Esophagus (tissue), 2 donors: Measurements from ENCODE around the gene BFSP2. TPM values are rescaled to one million over a fixed set of nuclear protein-coding genes. Genes with fewer than 3 reads are reported as not detected.

Experiments
- H3K27ac ChIP-seq, 2 donors: one replicate each; pipeline ENCODE4 v1.5.1; 2013; ENCODE audit warnings: low read depth in 2 of 2, mild to moderate bottlenecking in 2 of 2, inconsistent platforms in 1 of 2, low read length in 1 of 2, moderate library complexity in 1 of 2
- H3K27me3 ChIP-seq, 2 donors: one replicate each; pipeline ENCODE4 v1.6.1; 2013; ENCODE audit warnings: low read length in 2 of 2, control low read depth in 1 of 2, mild to moderate bottlenecking in 1 of 2; ENCODE audit not compliant: insufficient read depth in 2 of 2, control insufficient read depth in 1 of 2
- H3K36me3 ChIP-seq, 2 donors: one replicate each; pipeline ENCODE4 v1.6.1; 2013; ENCODE audit warnings: low read length in 1 of 2; ENCODE audit not compliant: control insufficient read depth in 2 of 2, insufficient read depth in 2 of 2
- H3K4me1 ChIP-seq, 2 donors: one replicate each; pipeline ENCODE4 v1.6.1; 2013; ENCODE audit warnings: low read length in 1 of 2; ENCODE audit not compliant: control insufficient read depth in 2 of 2, insufficient read depth in 2 of 2
- H3K4me3 ChIP-seq, 2 donors: one replicate each; pipeline ENCODE4 v1.5.1; 2013; ENCODE audit warnings: low read length in 2 of 2, mild to moderate bottlenecking in 2 of 2, low read depth in 1 of 2, moderate library complexity in 1 of 2
- H3K9me3 ChIP-seq, 2 donors: one replicate each; pipeline ENCODE4 v1.6.1; 2013; ENCODE audit warnings: mild to moderate bottlenecking in 2 of 2, low read depth in 1 of 2, low read length in 1 of 2, moderate library complexity in 1 of 2; ENCODE audit not compliant: control insufficient read depth in 2 of 2, insufficient read depth in 1 of 2
- WGBS, 2 donors: extraction: QIAGEN DNeasy Blood & Tissue Kit; methylation state at CpG; one replicate each; pipeline ENCODE4 v1.1.7; 2013; 5-methylcytosine and 5-hydroxymethylcytosine counted together
- polyA plus RNA-seq, 2 donors: library from polyadenylated mRNA; stranded (reverse); fragments of 200-250 nt; gene quantifications; one replicate each; pipeline ENCODE4 v1.2.3, GENCODE V29; 2013
- donor health status: healthy with polysubstance abuse.
- donor health status: Bipolar disorder and iron deficiency.

BFSP2 gene
- polyA plus RNA-seq, 2 donors: not detected

DNA sequence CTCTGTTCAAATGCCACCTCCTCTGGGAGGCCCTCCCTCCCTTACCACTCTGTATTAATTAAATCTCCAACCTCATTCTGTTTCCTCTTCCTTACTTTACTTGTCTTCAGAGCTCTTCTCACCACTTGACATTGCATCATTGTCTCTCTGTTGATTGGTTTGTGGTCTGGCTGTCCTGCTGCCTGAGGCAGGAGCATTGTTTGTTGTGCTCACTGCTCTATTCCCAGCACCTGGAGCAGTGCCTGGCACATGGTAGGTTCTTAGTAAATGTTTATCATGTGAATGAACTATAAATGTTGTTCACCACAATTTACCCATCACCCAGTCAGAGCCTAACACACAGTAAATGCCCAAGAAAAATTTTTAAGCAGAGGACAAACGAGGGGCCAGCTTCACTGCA, 6.7 kb upstream of the BFSP2 start:
- Histone ChIP-seq H3K4me3 (no peak overlapping the region), H3K27me3 (no peaks in the 10 kb centered on the region), H3K4me1 (peaks cover 0 to 2% of the 10 kb centered on the region in 2 donors), H3K27ac (no peak overlapping the region), H3K36me3 (no peaks in the 10 kb centered on the region), H3K9me3 (no peaks in the 10 kb centered on the region)
- WGBS, 2 donors: 76 to 82% methylated on average over 1 of the region's 1 CpG

DNA sequence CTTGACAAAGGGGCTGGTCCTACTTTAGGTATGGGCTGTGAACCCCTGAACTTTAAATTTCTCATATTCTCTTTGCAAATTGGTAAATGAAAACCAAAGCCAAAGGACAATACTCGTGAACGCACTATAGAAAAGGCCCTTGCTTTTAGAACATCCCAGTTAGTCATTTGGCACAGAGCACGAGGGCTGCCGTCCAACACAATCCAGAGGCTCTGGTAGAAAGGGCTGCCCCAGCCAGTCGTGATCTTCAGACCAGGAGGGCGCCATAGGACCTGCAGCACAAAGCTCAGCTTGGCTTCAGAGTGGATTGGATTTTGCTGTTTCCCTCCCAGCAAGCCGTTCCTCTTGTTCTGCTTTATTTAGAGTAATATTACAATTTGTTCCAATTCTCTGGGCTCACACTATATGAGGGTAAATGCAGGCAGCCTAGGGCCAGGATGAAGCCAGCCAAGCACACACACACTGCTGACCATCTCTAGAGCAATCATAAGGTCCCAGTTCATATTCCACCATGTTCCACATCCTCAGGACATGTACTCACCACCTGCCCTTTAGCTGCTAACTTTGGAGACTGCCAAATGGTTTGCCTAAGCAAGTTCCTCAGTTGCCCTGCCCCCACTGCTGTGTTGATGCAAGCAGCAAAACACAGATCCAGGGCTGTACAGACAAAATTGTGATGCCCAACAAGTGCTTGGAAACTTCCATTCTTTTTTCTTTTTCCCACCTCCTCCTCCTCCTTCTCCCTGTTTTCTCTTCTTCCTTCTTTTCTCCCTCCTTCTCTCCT, 6.0 kb upstream of the BFSP2 start:
- H3K36me3 ChIP-seq: no peaks in the 10 kb centered on the region
- no peaks in the 10 kb centered on the region for H3K9me3 ChIP-seq
- H3K4me1 ChIP-seq: peaks cover 0 to 2% of the 10 kb centered on the region in 2 donors
- no peaks in the 10 kb centered on the region for H3K27me3 ChIP-seq
- no peak overlapping the region for H3K4me3 ChIP-seq
- no peak overlapping the region for H3K27ac ChIP-seq
- WGBS, 2 donors: 49 to 62% methylated on average over 7 of the region's 7 CpGs

DNA sequence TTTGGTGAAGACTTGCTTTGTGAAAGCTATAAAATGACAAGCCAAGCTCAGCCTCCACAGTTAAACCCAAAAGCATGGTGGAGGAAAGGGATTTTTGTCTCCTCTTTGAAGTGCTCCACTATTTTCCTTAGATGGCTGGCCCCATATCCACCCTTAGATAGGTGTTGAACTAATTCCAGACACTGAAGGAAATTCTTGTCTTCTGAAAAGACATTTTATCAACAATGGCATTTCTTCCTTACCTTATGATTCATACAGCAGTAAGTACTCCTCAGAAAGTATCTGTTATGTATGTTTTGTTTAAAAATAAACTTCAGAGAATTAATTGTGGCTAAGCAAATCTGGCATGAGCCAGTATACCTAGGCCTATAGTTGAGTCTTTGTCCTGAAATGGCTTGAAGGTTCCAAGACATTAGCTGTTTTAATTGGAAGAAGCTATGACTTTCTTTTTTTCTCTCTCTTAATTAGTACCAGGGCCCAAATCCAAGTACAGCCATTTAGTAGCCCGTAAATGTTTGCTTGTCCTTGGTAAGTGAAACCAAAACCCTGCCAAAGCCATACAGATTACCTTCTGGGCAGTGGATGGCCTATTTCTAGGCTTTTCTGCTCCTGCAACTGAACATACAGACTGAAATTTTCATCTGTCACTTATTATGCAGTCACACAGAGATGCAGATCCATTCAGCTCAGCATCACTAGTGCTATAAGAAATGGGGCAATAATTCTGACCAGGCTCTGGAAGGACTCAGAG, 5.1 kb upstream of the BFSP2 start:
- WGBS, 2 donors: 59 to 78% methylated on average over 1 of the region's 1 CpG

DNA sequence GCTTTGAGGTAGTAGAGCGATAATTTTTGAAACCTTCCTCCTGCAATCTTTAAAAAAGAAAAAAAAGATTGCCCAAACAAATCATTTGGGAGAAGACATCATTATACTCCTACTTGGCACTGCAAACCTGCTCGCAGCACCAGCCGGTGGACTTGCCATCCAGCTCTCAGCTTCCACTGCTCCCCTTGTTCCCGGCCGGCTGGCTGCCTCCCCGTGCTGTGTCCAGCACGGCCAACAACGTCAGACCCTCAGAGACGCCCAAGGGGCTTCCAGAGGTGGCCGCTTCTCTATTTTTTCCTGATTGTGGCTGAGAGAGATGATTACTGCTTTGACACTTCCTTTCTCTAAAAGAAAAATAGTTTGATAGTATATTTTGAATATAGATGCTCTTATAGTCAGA, 3.0 kb upstream of the BFSP2 start:
- Histone ChIP-seq H3K27ac (no peak overlapping the region), H3K9me3 (no peaks in the 10 kb centered on the region), H3K36me3 (no peaks in the 10 kb centered on the region), H3K4me1 (peaks cover 0 to 2% of the 10 kb centered on the region in 2 donors), H3K27me3 (no peaks in the 10 kb centered on the region), H3K4me3 (no peak overlapping the region)
- WGBS, 2 donors: 82 to 89% methylated on average over 10 of the region's 10 CpGs

More for the DNA sequence above, 5.1 kb upstream of the BFSP2 start:
- Histone ChIP-seq H3K36me3 (no peaks in the 10 kb centered on the region), H3K9me3 (no peaks in the 10 kb centered on the region), H3K4me3 (no peak overlapping the region), H3K27me3 (no peaks in the 10 kb centered on the region), H3K4me1 (peaks cover 0 to 2% of the 10 kb centered on the region in 2 donors), H3K27ac (no peak overlapping the region)

DNA sequence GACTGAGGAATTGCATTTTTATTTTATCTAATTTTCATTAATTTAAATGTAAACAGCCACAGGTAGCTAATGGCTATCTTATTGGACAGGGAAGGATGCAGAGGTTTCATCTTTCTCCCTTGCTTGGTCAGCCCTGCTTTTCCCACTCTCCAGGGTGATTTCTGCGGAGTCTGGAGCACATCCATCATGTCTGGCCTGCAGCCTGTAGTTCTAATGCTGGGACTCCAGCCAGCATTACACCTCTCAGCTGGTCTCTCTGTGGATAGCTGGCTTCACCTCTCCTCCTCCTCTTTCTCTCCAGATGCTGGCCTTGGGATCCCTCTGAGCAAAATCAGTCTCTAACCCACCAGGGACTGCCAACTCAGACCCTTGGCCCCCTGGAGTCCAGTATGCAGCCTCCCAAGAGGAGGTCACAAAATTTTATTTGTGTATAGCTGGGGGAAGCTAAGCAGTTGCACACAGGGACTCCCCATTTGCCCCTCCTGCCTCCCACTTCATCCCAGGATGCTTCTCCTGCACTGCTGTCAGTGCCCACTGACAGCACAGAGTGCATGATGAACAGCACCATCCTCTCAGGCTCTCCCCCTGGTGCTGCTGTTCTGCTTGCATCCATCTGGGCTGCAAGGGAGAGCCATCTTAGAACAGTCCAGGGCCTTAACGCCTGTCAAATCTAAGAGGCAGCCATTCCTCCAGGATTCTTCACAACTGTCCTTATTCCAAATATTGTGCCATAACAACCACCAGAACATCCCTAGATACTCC, 1.7 kb downstream of the BFSP2 start:
- Histone ChIP-seq H3K4me3 (no peak overlapping the region), H3K4me1 (no peaks in the 10 kb centered on the region), H3K27me3 (no peaks in the 10 kb centered on the region), H3K9me3 (no peaks in the 10 kb centered on the region), H3K36me3 (no peaks in the 10 kb centered on the region), H3K27ac (no peak overlapping the region)
- 51 to 52% methylated on average over 2 of the region's 2 CpGs for WGBS, 2 donors

DNA sequence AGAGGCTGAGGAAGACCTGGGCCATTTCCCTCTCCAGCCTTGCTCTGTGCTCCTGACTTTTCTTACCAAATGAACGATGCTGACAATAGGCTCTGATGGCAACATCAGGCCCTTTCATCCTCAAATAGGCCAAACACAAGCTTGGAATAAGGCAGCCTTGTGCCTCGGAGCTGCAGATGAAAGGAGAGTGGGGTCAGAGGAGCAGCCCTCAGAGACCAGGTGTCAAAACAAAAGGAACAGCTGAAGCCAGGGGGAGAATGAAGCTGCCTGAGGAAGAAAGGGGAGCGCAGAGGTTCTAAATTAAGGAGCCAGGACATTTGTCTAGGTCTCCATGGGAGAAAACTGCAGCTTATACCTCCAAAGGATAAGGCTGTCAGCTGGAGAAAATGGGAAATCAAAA, 5.1 kb downstream of the BFSP2 start:
- H3K4me1 ChIP-seq: no peaks in the 10 kb centered on the region
- no peaks in the 10 kb centered on the region for H3K27me3 ChIP-seq
- H3K36me3 ChIP-seq: no peaks in the 10 kb centered on the region
- WGBS, 2 donors: 81 to 82% methylated on average over 3 of the region's 3 CpGs
- no peak overlapping the region for H3K4me3 ChIP-seq
- no peak overlapping the region for H3K27ac ChIP-seq
- H3K9me3 ChIP-seq: no peaks in the 10 kb centered on the region

DNA sequence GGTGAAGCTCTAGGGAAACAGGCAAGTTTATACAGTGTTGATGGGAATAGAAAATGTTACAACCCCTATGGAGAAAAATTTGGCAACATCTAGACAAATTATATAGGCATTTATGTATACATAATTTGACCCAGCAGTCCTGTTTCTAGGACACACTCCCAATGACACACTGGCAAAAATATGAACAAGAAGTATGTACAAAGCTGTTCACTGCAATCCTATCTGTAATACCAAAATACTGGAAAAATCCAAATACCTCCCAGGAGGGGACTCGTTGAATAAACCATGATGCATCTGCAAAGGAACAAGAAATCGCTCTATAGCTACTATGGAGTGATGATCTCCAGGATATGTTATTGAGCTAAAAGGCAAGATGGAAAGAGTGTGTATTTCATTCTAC, 8.5 kb downstream of the BFSP2 start:
- Histone ChIP-seq H3K4me1 (no peaks in the 10 kb centered on the region), H3K27me3 (no peaks in the 10 kb centered on the region), H3K36me3 (no peaks in the 10 kb centered on the region), H3K27ac (no peak overlapping the region), H3K4me3 (no peak overlapping the region), H3K9me3 (no peaks in the 10 kb centered on the region)
- 89 to 93% methylated on average over 2 of the region's 2 CpGs for WGBS, 2 donors

DNA sequence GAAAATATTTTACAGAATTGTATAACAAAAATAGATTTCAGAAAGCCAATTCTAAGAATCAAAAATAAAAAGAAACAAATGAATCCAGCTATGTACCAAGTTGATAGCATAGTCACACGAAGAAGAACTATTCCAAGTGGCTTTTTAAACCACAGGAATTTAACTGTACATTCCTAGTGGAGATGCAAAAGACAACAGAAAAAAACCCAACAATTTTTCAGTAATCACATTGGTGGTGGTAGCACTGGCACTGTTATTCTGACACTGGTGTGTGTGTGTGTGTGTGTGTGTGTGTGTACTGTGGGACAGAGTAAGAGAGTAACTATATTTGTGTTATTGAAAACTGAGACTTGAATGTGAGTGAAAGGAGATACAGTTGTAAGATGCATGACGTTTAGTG, 9.1 kb downstream of the BFSP2 start:
- 58 to 59% methylated on average over 2 of the region's 2 CpGs for WGBS, 2 donors
- Histone ChIP-seq H3K27ac (no peak overlapping the region), H3K27me3 (no peaks in the 10 kb centered on the region), H3K9me3 (no peaks in the 10 kb centered on the region), H3K4me3 (no peak overlapping the region), H3K4me1 (no peaks in the 10 kb centered on the region), H3K36me3 (no peaks in the 10 kb centered on the region)

DNA sequence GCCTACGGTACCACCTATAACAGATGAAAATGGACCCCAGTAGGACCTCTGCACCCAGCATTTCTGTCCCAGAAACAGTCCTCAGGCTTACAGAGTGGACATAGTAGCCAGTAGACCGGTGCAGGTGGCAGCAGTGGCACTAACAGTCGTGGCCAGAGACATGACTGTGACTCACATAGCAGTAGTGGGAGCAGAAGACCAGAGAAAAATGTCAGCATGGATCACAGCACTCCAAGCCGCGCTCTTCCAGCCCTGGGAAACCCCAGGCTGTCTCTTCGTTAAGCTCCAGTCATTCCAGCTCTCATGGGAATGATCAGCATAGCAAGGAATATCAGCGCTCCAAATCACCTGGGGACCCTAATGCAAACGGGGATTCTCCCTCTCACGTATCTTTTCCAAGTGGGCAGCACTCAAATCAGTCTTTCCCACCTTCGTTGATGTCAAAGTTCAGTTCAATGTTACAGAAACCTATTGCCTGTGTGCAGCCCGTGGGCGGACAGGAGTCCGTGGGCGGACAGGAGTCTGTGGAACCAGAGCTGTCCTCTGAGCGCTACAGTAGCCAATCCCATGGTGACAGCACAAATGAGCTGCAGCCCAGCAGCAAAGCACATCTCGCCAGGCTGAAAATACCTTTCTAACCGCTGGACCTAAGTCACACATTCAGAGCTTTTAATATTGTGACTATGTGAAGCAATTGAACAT, 10.5 kb downstream of the BFSP2 start:
- no peak overlapping the region for H3K4me3 ChIP-seq
- WGBS, 2 donors: 78 to 79% methylated on average over 17 of the region's 17 CpGs

More for the DNA sequence above, 10.5 kb downstream of the BFSP2 start:
- Histone ChIP-seq H3K9me3 (no peaks in the 10 kb centered on the region), H3K27ac (no peak overlapping the region), H3K4me1 (no peaks in the 10 kb centered on the region), H3K36me3 (no peaks in the 10 kb centered on the region), H3K27me3 (no peaks in the 10 kb centered on the region)
